ENCODE data around the gene PTCH1. TPM values are rescaled to one million over a fixed set of nuclear protein-coding genes. Genes with fewer than 3 reads are reported as not detected.

Gene PTCH1
- total and polyA plus RNA-seq, 2 experiments from 2014 or later: 7.3 to 13.9 TPM

DNA sequence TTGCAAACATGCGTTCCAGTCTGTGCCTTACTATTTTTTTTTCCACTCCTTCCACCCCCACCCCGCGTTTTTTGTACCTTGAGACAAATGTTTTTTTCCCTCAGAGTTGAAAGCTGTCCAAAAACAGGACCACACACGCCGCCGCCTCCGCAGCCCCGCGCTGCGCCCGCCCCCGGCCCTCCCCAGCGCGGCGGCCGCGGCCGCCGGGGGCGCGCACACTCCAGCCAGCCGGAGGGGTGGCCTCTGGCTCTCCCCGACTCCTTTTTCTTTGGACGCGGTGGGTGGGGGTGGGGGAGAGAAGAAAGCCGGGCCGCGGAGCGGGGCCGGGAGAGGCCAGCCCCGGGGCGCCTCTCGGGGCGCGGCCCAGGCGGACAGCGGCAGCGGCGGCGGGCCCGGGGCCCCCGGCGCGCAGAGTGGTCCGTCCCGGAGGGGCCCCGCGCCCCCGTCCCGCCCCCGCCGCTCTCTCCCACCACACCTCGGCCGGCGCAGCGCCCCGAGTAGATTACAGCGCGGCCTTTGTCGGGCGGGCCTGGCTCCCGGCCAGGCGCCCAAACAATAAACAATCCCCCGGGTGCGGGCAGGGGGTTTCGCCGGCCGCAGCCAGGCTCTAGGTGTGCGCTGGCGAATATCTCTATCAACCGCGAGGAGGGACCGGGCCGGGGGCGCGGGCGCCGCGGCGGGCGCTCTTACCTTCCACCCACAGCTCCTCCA lies 10.9 kb downstream of the PTCH1 start:
- H3K27me3 ChIP-seq: no peaks in the 10 kb centered on the region
- peaks cover 17% of the 10 kb centered on the region for H3K4me1 ChIP-seq (ENCODE audit: low read depth)
- H3K36me3 ChIP-seq: no peaks in the 10 kb centered on the region
- peak overlapping the region; percentile 72 for H3K4me3 ChIP-seq
- TF ChIP-seq, protein P1, sequence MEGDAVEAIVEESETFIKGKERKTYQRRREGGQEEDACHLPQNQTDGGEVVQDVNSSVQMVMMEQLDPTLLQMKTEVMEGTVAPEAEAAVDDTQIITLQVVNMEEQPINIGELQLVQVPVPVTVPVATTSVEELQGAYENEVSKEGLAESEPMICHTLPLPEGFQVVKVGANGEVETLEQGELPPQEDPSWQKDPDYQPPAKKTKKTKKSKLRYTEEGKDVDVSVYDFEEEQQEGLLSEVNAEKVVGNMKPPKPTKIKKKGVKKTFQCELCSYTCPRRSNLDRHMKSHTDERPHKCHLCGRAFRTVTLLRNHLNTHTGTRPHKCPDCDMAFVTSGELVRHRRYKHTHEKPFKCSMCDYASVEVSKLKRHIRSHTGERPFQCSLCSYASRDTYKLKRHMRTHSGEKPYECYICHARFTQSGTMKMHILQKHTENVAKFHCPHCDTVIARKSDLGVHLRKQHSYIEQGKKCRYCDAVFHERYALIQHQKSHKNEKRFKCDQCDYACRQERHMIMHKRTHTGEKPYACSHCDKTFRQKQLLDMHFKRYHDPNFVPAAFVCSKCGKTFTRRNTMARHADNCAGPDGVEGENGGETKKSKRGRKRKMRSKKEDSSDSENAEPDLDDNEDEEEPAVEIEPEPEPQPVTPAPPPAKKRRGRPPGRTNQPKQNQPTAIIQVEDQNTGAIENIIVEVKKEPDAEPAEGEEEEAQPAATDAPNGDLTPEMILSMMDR (IDR thresholded peaks at IDR 0.05; ENCODE audit: low read depth, low read length): no peak
- peak; percentile 82 to 87 for DNase-seq (ENCODE audit: low read depth in 1 of 2, low spot score in 1 of 2)
- H3K27ac ChIP-seq: peak overlapping the region; percentile 98
- no peaks in the 10 kb centered on the region for H3K9me3 ChIP-seq (ENCODE audit: low read depth)

GRCh38 chr9:95505072-95505716 lies 11.6 kb downstream of the PTCH1 start:
- Histone ChIP-seq H3K27ac (peak overlapping the region; percentile 98), H3K4me1 (ENCODE audit: low read depth) (peaks cover 17% of the 10 kb centered on the region), H3K27me3 (no peaks in the 10 kb centered on the region), H3K9me3 (ENCODE audit: low read depth) (no peaks in the 10 kb centered on the region), H3K36me3 (no peaks in the 10 kb centered on the region), H3K4me3 (peak overlapping the region; percentile 72)
- no peak for DNase-seq (ENCODE audit: low read depth in 1 of 2, low spot score in 1 of 2)
- TF ChIP-seq, protein P1 (IDR thresholded peaks at IDR 0.05; ENCODE audit: low read depth, low read length): no peak

DNA sequence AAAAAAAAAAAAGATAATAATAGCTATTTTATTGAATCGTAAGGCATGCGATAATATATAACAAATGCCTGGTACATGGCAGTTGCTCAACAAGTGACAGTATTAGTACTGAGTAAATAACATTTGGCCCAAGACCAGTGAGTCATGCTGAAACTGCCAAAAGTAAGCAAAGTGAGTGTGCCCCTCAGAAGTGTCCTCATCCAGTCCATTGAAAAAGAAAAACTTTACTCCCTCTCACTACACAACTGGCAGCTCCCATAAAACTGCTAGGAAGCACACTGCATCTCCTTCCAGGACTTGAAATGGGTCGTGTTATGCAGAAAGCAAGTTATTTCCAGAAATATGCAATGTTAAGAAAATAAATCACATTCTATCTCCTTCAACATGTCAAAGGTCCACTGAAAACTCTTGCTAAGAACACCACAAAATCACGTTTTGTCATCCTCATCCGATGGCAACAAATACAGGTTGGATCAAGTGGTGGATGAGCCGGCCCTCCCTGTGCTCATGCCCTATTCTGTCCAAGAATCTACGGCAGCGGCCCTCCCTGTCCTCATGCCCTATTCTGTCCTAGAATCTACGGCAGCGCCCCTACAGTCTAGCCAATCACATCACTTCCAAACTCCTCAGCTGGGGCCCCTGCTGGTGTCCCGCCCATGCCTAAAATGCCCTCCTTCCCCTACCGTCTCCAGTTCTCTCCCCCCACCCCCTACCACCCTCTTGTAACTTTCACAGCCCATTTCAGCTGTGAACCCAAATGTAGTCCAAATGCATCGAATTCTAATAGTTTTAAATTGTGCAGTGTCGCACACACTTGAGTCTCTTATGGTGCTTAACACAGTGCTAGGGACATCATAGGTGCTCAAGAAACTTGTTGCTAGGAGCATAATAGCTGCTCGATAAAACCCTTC lies 12.5 kb downstream of the PTCH1 start:
- no peak overlapping the region for H3K27ac ChIP-seq
- H3K9me3 ChIP-seq (ENCODE audit: low read depth): no peaks in the 10 kb centered on the region
- TF ChIP-seq, protein P1 (IDR thresholded peaks at IDR 0.05; ENCODE audit: low read depth, low read length): no peak
- H3K27me3 ChIP-seq: no peaks in the 10 kb centered on the region
- peaks cover 21% of the 10 kb centered on the region for H3K4me1 ChIP-seq (ENCODE audit: low read depth)
- H3K36me3 ChIP-seq: no peaks in the 10 kb centered on the region
- peak; percentile 44 to 46 for DNase-seq (ENCODE audit: low read depth in 1 of 2, low spot score in 1 of 2)
- H3K4me3 ChIP-seq: no peak overlapping the region

DNA sequence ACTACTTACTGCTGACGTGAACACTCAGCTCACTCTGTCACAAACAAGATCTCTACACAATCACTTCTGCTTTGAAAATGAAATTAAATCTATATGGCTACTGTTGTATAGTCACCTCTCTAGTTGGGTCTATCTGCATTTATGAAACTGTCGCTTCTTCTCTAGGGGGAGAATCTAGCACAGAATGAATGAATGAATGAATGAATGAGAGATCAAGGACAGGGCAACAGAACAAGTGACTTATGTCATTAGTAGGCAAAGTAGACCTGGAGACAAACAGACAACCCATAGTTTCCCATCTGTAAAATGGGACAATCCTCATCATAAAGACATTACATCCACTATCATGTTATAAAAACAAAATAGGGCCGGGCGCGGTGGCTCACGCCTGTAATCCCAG lies 13.4 kb downstream of the PTCH1 start:
- no peak for DNase-seq (ENCODE audit: low read depth in 1 of 2, low spot score in 1 of 2)
- Histone ChIP-seq H3K9me3 (ENCODE audit: low read depth) (no peaks in the 10 kb centered on the region), H3K4me1 (ENCODE audit: low read depth) (peaks cover 24% of the 10 kb centered on the region), H3K27ac (no peak overlapping the region), H3K36me3 (no peaks in the 10 kb centered on the region), H3K4me3 (no peak overlapping the region), H3K27me3 (no peaks in the 10 kb centered on the region)
- TF ChIP-seq, protein P1 (IDR thresholded peaks at IDR 0.05; ENCODE audit: low read depth, low read length): no peak

GRCh38 chr9:95502248-95502647 lies 14.5 kb downstream of the PTCH1 start:
- Histone ChIP-seq H3K27ac (no peak overlapping the region), H3K36me3 (no peaks in the 10 kb centered on the region), H3K27me3 (no peaks in the 10 kb centered on the region), H3K4me1 (ENCODE audit: low read depth) (peaks cover 24% of the 10 kb centered on the region), H3K4me3 (no peak overlapping the region), H3K9me3 (ENCODE audit: low read depth) (no peaks in the 10 kb centered on the region)
- DNase-seq (ENCODE audit: low read depth in 1 of 2, low spot score in 1 of 2): no peak
- TF ChIP-seq, protein P1 (IDR thresholded peaks at IDR 0.05; ENCODE audit: low read depth, low read length): no peak
